Measurements from ENCODE around the gene KIAA0040. TPM values are rescaled to one million over a fixed set of nuclear protein-coding genes. Genes with fewer than 3 reads are reported as not detected.
A peak's percentile ranks its signal among the peaks of the same experiment; 100 is the strongest.

Gene KIAA0040
- total RNA-seq, 2 experiments from 2014 or later, result 32.9 to 34.5 TPM

GRCh38 chr1:175217721-175218531, 25.4 kb upstream of the KIAA0040 start:
- H3K27me3 Mint-ChIP-seq, result no peaks in the 10 kb centered on the region
- no peaks in the 10 kb centered on the region for H3K36me3 Mint-ChIP-seq
- CTCF ChIA-PET, result interaction anchor here (1.3 kb wide), 1 partner anchor 101 kb away, joined by 5 read pairs; no protein-coding TSS in a partner anchor
- POLR2A ChIA-PET, result no interaction called here
- H3K4me1 Mint-ChIP-seq (ENCODE audit: low read depth), result peaks cover 14% of the 10 kb centered on the region
- H3K9me3 Mint-ChIP-seq, result peaks cover 6% of the 10 kb centered on the region
- no peak for DNase-seq
- H3K4me3 Mint-ChIP-seq, result no peak overlapping the region
- H3K27ac Mint-ChIP-seq, result no peak overlapping the region
- intact Hi-C loops (cut with micrococcal nuclease), result no loop called here

GRCh38 chr1:175216444-175216843, 23.9 kb upstream of the KIAA0040 start:
- no peak overlapping the region for H3K27ac Mint-ChIP-seq
- peaks cover 27% of the 10 kb centered on the region for H3K4me1 Mint-ChIP-seq (ENCODE audit: low read depth)
- intact Hi-C loops (cut with micrococcal nuclease), result no loop called here
- no peaks in the 10 kb centered on the region for H3K36me3 Mint-ChIP-seq
- H3K27me3 Mint-ChIP-seq, result no peaks in the 10 kb centered on the region
- no peak overlapping the region for H3K4me3 Mint-ChIP-seq
- ChIA-PET CTCF (no interaction called here), POLR2A (no interaction called here)
- DNase-seq, result no peak
- H3K9me3 Mint-ChIP-seq, result peaks cover 6% of the 10 kb centered on the region

- H3K27ac Mint-ChIP-seq, result no peak overlapping the region
- no peaks in the 10 kb centered on the region for H3K36me3 Mint-ChIP-seq
- ChIA-PET POLR2A (no interaction called here), CTCF (interaction anchor here (1.0 to 3.5 kb wide), 3 partner anchors 56 to 131 kb away, joined by 3 to 18 read pairs (median 3); no protein-coding TSS in a partner anchor)
- peaks cover 63% of the 10 kb centered on the region for H3K4me1 Mint-ChIP-seq (ENCODE audit: low read depth)
- H3K4me3 Mint-ChIP-seq, result no peak overlapping the region
- no peak for DNase-seq
- intact Hi-C loops (cut with micrococcal nuclease), result no loop called here
- peaks cover 6% of the 10 kb centered on the region for H3K9me3 Mint-ChIP-seq
- H3K27me3 Mint-ChIP-seq, result no peaks in the 10 kb centered on the region
Measured at GRCh38 chr1:175211656-175212055, 19.1 kb upstream of the KIAA0040 start.

GRCh38 chr1:175210744-175211143, 18.2 kb upstream of the KIAA0040 start:
- ChIA-PET POLR2A (interaction anchor here (1.0 kb wide), 1 partner anchor 19 kb away, joined by 4 read pairs; no protein-coding TSS in a partner anchor), CTCF (interaction anchor here (1.4 to 3.5 kb wide), 3 partner anchors 17 to 64 kb away, joined by 3 to 18 read pairs (median 10); no protein-coding TSS in a partner anchor)
- H3K4me1 Mint-ChIP-seq (ENCODE audit: low read depth), result peaks cover 65% of the 10 kb centered on the region
- no peak overlapping the region for H3K4me3 Mint-ChIP-seq
- DNase-seq, result no peak
- intact Hi-C loops (cut with micrococcal nuclease), result no loop called here
- no peak overlapping the region for H3K27ac Mint-ChIP-seq
- H3K36me3 Mint-ChIP-seq, result no peaks in the 10 kb centered on the region
- H3K27me3 Mint-ChIP-seq, result no peaks in the 10 kb centered on the region
- H3K9me3 Mint-ChIP-seq, result peaks cover 6% of the 10 kb centered on the region

GRCh38 chr1:175209493-175209921, 16.9 kb upstream of the KIAA0040 start:
- intact Hi-C loops (cut with micrococcal nuclease), result loop anchor here (1.0 kb wide), 2 partner anchors 17 to 54 kb away; partner anchors contain the start of gene KIAA0040
- no peak for DNase-seq
- ChIA-PET POLR2A (interaction anchor here (0.8 kb wide), 1 partner anchor 10 kb away, joined by 3 read pairs; no protein-coding TSS in a partner anchor), CTCF (interaction anchor here (0.9 to 3.5 kb wide), 4 partner anchors 16 to 58 kb away, joined by 4 to 18 read pairs (median 10); no protein-coding TSS in a partner anchor)
- Mint-ChIP-seq H3K9me3 (peaks cover 6% of the 10 kb centered on the region), H3K27ac (peak overlapping the region; percentile 93), H3K4me1 (ENCODE audit: low read depth) (peaks cover 70% of the 10 kb centered on the region), H3K4me3 (peak overlapping the region; percentile 64), H3K36me3 (no peaks in the 10 kb centered on the region), H3K27me3 (no peaks in the 10 kb centered on the region)

- peak overlapping the region; percentile 93 for H3K27ac Mint-ChIP-seq
- H3K4me3 Mint-ChIP-seq, result peak overlapping the region; percentile 64
- H3K36me3 Mint-ChIP-seq, result no peaks in the 10 kb centered on the region
- H3K9me3 Mint-ChIP-seq, result peaks cover 6% of the 10 kb centered on the region
- H3K4me1 Mint-ChIP-seq (ENCODE audit: low read depth), result peaks cover 76% of the 10 kb centered on the region
- CTCF ChIA-PET, result interaction anchor here (1.0 to 3.5 kb wide), 4 partner anchors 15 to 108 kb away, joined by 3 to 18 read pairs (median 10); no protein-coding TSS in a partner anchor
- intact Hi-C loops (cut with micrococcal nuclease), result loop anchor here (1.0 kb wide), 2 partner anchors 17 to 54 kb away; partner anchors contain the start of gene KIAA0040
- H3K27me3 Mint-ChIP-seq, result no peaks in the 10 kb centered on the region
- POLR2A ChIA-PET, result interaction anchor here (0.8 kb wide), 1 partner anchor 9 kb away, joined by 3 read pairs; no protein-coding TSS in a partner anchor
- DNase-seq, result peak; percentile 64
Measured at GRCh38 chr1:175208773-175209492, 16.4 kb upstream of the KIAA0040 start.

GRCh38 chr1:175207971-175208370, 15.4 kb upstream of the KIAA0040 start:
- ChIA-PET CTCF (interaction anchor here (1.0 kb wide), 1 partner anchor 109 kb away, joined by 3 read pairs; no protein-coding TSS in a partner anchor), POLR2A (no interaction called here)
- Mint-ChIP-seq H3K4me1 (ENCODE audit: low read depth) (peaks cover 70% of the 10 kb centered on the region), H3K4me3 (no peak overlapping the region), H3K27me3 (no peaks in the 10 kb centered on the region), H3K27ac (no peak overlapping the region), H3K9me3 (no peaks in the 10 kb centered on the region), H3K36me3 (no peaks in the 10 kb centered on the region)
- intact Hi-C loops (cut with micrococcal nuclease), result no loop called here
- DNase-seq, result no peak

- DNase-seq, result no peak
- Mint-ChIP-seq H3K9me3 (no peaks in the 10 kb centered on the region), H3K4me3 (no peak overlapping the region), H3K27ac (no peak overlapping the region), H3K27me3 (no peaks in the 10 kb centered on the region), H3K36me3 (no peaks in the 10 kb centered on the region), H3K4me1 (ENCODE audit: low read depth) (peaks cover 59% of the 10 kb centered on the region)
- intact Hi-C loops (cut with micrococcal nuclease), result no loop called here
- ChIA-PET CTCF (interaction anchor here (1.0 kb wide), 1 partner anchor 13 kb away, joined by 4 read pairs; no protein-coding TSS in a partner anchor), POLR2A (no interaction called here)
Measured at GRCh38 chr1:175206687-175207086, 14.1 kb upstream of the KIAA0040 start.

GRCh38 chr1:175204330-175204729, 11.8 kb upstream of the KIAA0040 start:
- POLR2A ChIA-PET, result interaction anchor here (1.6 kb wide), 1 partner anchor 13 kb away, joined by 8 read pairs; no protein-coding TSS in a partner anchor
- peak overlapping the region; percentile 70 for H3K27ac Mint-ChIP-seq

GRCh38 chr1:175203570-175204068, 11.0 kb upstream of the KIAA0040 start:
- CTCF ChIA-PET, result interaction anchor here (0.7 to 1.3 kb wide), 4 partner anchors 9 to 52 kb away, joined by 3 to 5 read pairs (median 3); no protein-coding TSS in a partner anchor
- no peak for DNase-seq
- H3K4me1 Mint-ChIP-seq (ENCODE audit: low read depth), result peaks cover 28% of the 10 kb centered on the region
- no peaks in the 10 kb centered on the region for H3K36me3 Mint-ChIP-seq
- intact Hi-C loops (cut with micrococcal nuclease), result no loop called here
- H3K27me3 Mint-ChIP-seq, result no peaks in the 10 kb centered on the region
- H3K4me3 Mint-ChIP-seq, result no peak overlapping the region
- no peak overlapping the region for H3K27ac Mint-ChIP-seq
- POLR2A ChIA-PET, result interaction anchor here (1.1 to 1.6 kb wide), 2 partner anchors 10 to 12 kb away, joined by 3 to 8 read pairs; no protein-coding TSS in a partner anchor
- H3K9me3 Mint-ChIP-seq, result no peaks in the 10 kb centered on the region

More at GRCh38 chr1:175204330-175204729, 11.8 kb upstream of the KIAA0040 start:
- CTCF ChIA-PET, result interaction anchor here (0.6 to 1.3 kb wide), 3 partner anchors 16 to 53 kb away, joined by 3 to 5 read pairs (median 4); no protein-coding TSS in a partner anchor
- peak; percentile 63 for DNase-seq
- H3K4me3 Mint-ChIP-seq, result no peak overlapping the region
- no peaks in the 10 kb centered on the region for H3K36me3 Mint-ChIP-seq
- no peaks in the 10 kb centered on the region for H3K27me3 Mint-ChIP-seq
- intact Hi-C loops (cut with micrococcal nuclease), result no loop called here
- H3K4me1 Mint-ChIP-seq (ENCODE audit: low read depth), result peaks cover 35% of the 10 kb centered on the region
- no peaks in the 10 kb centered on the region for H3K9me3 Mint-ChIP-seq

GRCh38 chr1:175200678-175201521, 8.3 kb upstream of the KIAA0040 start:
- intact Hi-C loops (cut with micrococcal nuclease), result no loop called here
- ChIA-PET POLR2A (no interaction called here), CTCF (interaction anchor here (0.6 kb wide), 1 partner anchor 180 kb away, joined by 3 read pairs; no protein-coding TSS in a partner anchor)

More at GRCh38 chr1:175200678-175201521, 8.3 kb upstream of the KIAA0040 start:
- no peak for DNase-seq
- Mint-ChIP-seq H3K4me3 (no peak overlapping the region), H3K36me3 (no peaks in the 10 kb centered on the region), H3K9me3 (no peaks in the 10 kb centered on the region), H3K27ac (no peak overlapping the region), H3K27me3 (no peaks in the 10 kb centered on the region), H3K4me1 (ENCODE audit: low read depth) (peaks cover 21% of the 10 kb centered on the region)

All from activated CD4-positive, alpha-beta memory T cell treated with anti-CD3 and anti-CD28 coated beads for 36 hours (primary cell).